Trophoblast cell (in vitro differentiated cells and primary cell): ENCODE results near the gene EFNA5.
A peak's percentile ranks its signal among the peaks of the same experiment; 100 is the strongest.

Experiments used
- DNase-seq, 2 donors: peaks; one replicate each; pipeline ENCODE4 v3.0.0-alpha.2; 2016
- H2AFZ ChIP-seq: 2 replicates; pipeline ENCODE4 v1.6.1; 2013; ENCODE audit warnings: low read length, moderate library complexity, mild to moderate bottlenecking; ENCODE audit not compliant: insufficient read depth, poor library complexity
- H2AK5ac ChIP-seq: 2 replicates; pipeline ENCODE4 v1.6.1; 2013; ENCODE audit warnings: mild to moderate bottlenecking, low read length
- H2BK120ac ChIP-seq: 2 replicates; pipeline ENCODE4 v1.6.1; 2013; ENCODE audit warnings: low read length, mild to moderate bottlenecking, moderate library complexity; ENCODE audit not compliant: insufficient read depth, poor library complexity
- H2BK12ac ChIP-seq: 2 replicates; pipeline ENCODE4 v1.6.1; 2013; ENCODE audit warnings: mild to moderate bottlenecking, low read length, moderate library complexity
- H2BK5ac ChIP-seq: 2 replicates; pipeline ENCODE4 v1.6.1; 2013; ENCODE audit warnings: low read length, low read depth, moderate library complexity, mild to moderate bottlenecking; ENCODE audit not compliant: poor library complexity
- H3K14ac ChIP-seq: 2 replicates; pipeline ENCODE4 v1.6.1; 2013; ENCODE audit warnings: mild to moderate bottlenecking, low read length
- H3K18ac ChIP-seq: 2 replicates; pipeline ENCODE4 v1.6.1; 2013; ENCODE audit warnings: mild to moderate bottlenecking, low read length
- H3K23ac ChIP-seq: 2 replicates; pipeline ENCODE4 v1.6.1; 2013; ENCODE audit warnings: low read length
- H3K27ac ChIP-seq: 2 replicates; pipeline ENCODE4 v1.5.1; 2013; ENCODE audit warnings: low read depth, mild to moderate bottlenecking, inconsistent platforms, low read length, moderate library complexity
- H3K27me3 ChIP-seq: 2 replicates; pipeline ENCODE4 v1.6.1; 2013; ENCODE audit warnings: inconsistent platforms, mild to moderate bottlenecking, low read length, moderate library complexity; ENCODE audit not compliant: insufficient read depth
- H3K36me3 ChIP-seq, 2 experiments: 1 replicate in 1 of 2; 2 replicates in 1 of 2; pipeline ENCODE4 v1.6.1; 2013; ENCODE audit warnings: low read length in 2 of 2, mild to moderate bottlenecking in 2 of 2, moderate library complexity in 1 of 2; ENCODE audit not compliant: insufficient read depth in 2 of 2, control insufficient read depth in 1 of 2
- H3K4ac ChIP-seq: 2 replicates; pipeline ENCODE4 v1.6.1; 2013; ENCODE audit warnings: low read depth, mild to moderate bottlenecking, low read length, moderate library complexity
- H3K4me1 ChIP-seq, 2 experiments: 1 replicate in 1 of 2; 2 replicates in 1 of 2; pipeline ENCODE4 v1.6.1; 2013; ENCODE audit warnings: low read length in 2 of 2, mild to moderate bottlenecking in 2 of 2, moderate library complexity in 1 of 2; ENCODE audit not compliant: insufficient read depth in 2 of 2, control insufficient read depth in 1 of 2
- H3K4me2 ChIP-seq: 2 replicates; pipeline ENCODE4 v1.6.1; 2013; ENCODE audit warnings: inconsistent platforms, mild to moderate bottlenecking, low read length, moderate library complexity
- H3K4me3 ChIP-seq: 2 replicates; pipeline ENCODE4 v1.5.1; 2013; ENCODE audit warnings: mild to moderate bottlenecking, low read depth, low read length, inconsistent platforms
- H3K79me1 ChIP-seq: one replicate; pipeline ENCODE4 v1.6.1; 2013; ENCODE audit warnings: low read length
- H3K79me2 ChIP-seq: 2 replicates; pipeline ENCODE4 v1.6.1; 2013; ENCODE audit warnings: low read length, mild to moderate bottlenecking; ENCODE audit not compliant: control insufficient read depth, insufficient read depth, poor library complexity
- H3K9ac ChIP-seq: 2 replicates; pipeline ENCODE4 v1.6.1; 2013; ENCODE audit warnings: mild to moderate bottlenecking, low read length
- H3K9me3 ChIP-seq: 2 replicates; pipeline ENCODE4 v1.6.1; 2013; ENCODE audit warnings: low read depth, mild to moderate bottlenecking, control low read depth, inconsistent platforms, low read length; ENCODE audit not compliant: insufficient read depth
- H4K12ac ChIP-seq: 2 replicates; pipeline ENCODE4 v1.6.1; 2013; ENCODE audit warnings: low read depth, mild to moderate bottlenecking, low read length, moderate library complexity
- H4K8ac ChIP-seq: 2 replicates; pipeline ENCODE4 v1.6.1; 2013; ENCODE audit warnings: low read depth, mild to moderate bottlenecking, low read length, moderate library complexity
- H4K91ac ChIP-seq: one replicate; pipeline ENCODE4 v1.6.1; 2013; ENCODE audit warnings: low read depth, mild to moderate bottlenecking, low read length, moderate library complexity
- WGBS: extraction: QIAGEN DNeasy Blood & Tissue Kit; methylation state at CpG from one replicate; pipeline ENCODE4 v1.1.7; 2013; ENCODE audit warnings: missing lambda C conversion rate; ENCODE audit not compliant: insufficient read length, insufficient coverage; ENCODE audit errors: extremely low coverage; 5-methylcytosine and 5-hydroxymethylcytosine counted together

The EFNA5 gene

DNA sequence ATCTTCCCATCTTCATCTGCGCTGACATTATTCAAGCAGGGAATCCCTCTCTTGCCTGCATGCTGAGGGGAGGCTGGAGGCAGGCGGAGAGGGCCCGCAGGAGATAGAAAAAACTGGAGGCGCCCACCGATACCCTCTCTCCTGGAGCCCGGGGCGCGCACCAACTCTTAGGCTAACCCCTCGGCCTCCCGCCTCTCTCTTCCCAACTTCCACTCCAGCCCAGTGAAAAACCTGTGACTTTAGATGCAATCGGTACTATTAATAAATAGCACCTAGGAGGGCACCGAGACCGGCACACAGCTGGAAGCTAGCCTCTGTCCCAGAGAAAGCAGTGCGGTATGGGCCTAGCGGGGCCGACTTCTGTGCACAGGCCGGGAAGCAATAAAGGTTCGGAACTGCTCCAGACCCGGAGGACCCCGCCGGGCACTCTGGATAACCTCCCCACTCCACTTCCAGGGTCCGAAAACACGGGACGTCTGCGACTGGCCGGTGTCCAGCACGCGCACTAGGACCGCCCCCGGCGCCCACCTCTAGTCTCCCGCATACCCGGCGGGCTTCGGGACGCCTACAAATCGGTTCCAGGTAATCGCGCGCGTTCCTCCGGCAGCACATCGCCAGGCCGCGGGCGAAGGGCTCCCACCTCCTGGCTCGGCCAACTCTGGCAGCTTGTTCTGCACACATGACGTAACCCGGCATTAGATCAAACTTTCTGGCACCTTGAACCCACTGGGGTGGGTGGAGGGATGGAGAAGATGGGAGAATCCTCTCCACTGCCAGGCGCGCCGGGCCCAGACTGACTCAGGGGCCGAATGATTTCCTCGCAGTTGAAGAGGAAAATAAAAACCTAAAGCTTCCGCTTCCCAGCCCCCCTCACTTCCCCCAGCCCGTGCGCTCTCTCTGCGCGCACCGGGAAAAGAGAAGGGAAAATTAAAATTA lies 1.4 kb downstream of the EFNA5 start:
- H3K14ac ChIP-seq: no peak overlapping the region
- peaks cover 0 to 2% of the 10 kb centered on the region in 2 experiments for H3K4me1 ChIP-seq
- peak overlapping the region; percentile 86 for H3K4me3 ChIP-seq
- no peak overlapping the region for H4K12ac ChIP-seq
- H3K23ac ChIP-seq: no peak overlapping the region
- no peak overlapping the region for H2BK12ac ChIP-seq
- H2BK5ac ChIP-seq: no peak overlapping the region
- peak overlapping the region; percentile 23 for H2AFZ ChIP-seq
- no peak for DNase-seq
- peak overlapping the region; percentile 89 for H3K4me2 ChIP-seq
- H4K8ac ChIP-seq: peak overlapping the region; percentile 5
- peak overlapping the region; percentile 59 for H3K9ac ChIP-seq
- H3K36me3 ChIP-seq: no peaks in the 10 kb centered on the region
- no CpG with 5 or more reads among the region's 60 CpGs for WGBS
- H3K79me2 ChIP-seq: peaks cover 8% of the 10 kb centered on the region
- H3K18ac ChIP-seq: peak overlapping the region; percentile 5
- H3K4ac ChIP-seq: no peak overlapping the region
- H4K91ac ChIP-seq: no peak overlapping the region
- peaks cover 24% of the 10 kb centered on the region for H3K79me1 ChIP-seq
- no peak overlapping the region for H2AK5ac ChIP-seq
- H3K27ac ChIP-seq: no peak overlapping the region
- H3K9me3 ChIP-seq: no peaks in the 10 kb centered on the region
- H2BK120ac ChIP-seq: peak overlapping the region; percentile 2
- no peaks in the 10 kb centered on the region for H3K27me3 ChIP-seq

DNA sequence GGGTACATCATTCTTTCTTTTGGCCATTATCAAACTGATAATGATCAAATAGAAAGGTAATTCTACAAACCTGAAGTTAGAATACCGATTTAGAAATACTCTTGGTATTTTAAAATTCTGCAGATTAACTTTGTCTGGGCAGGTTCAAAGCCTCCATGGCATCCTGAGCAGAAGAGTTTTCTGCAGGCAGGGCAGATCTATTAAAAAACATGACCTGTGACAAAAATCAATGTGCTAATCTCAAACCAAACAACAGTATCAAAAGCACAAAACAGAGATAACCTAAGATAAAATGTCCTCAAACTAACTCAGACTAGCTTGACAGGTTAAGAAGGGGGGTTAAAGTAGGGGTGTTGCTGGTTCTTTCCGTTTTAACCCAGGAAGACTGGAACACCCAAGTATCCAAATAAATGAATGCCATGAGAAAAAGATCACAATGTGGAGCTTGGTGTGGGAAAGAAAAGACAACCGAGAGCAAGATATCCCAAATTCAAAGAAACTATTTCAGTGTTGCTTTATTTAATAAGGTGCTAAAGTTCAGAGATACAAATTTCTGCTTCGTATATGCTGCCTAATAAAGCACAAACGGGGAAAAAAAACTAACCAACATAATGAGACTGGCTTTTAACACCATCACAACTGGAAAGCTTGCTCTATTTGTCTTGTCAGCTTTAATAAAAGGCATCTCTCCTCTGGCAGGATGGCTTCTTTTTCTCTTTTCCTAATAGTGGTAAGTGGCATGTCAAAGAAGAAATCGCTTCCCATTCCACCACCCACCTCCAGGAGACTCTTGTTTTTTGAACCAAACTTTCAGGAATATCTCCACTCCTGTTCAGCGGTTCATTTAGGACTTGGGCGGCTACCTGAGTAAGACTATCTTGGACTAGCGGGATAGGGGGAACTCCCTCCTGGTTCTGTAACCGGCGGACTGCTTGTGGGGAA lies 2.3 kb downstream of the EFNA5 start:
- Histone ChIP-seq H3K79me2 (peaks cover 8% of the 10 kb centered on the region), H3K14ac (no peak overlapping the region), H2AK5ac (no peak overlapping the region), H3K27me3 (no peaks in the 10 kb centered on the region), H2BK12ac (no peak overlapping the region), H4K91ac (no peak overlapping the region), H4K12ac (no peak overlapping the region), H3K18ac (no peak overlapping the region), H3K9ac (peak overlapping the region; percentile 59), H3K9me3 (no peaks in the 10 kb centered on the region), H3K4me2 (peak overlapping the region; percentile 89), H3K79me1 (peaks cover 23% of the 10 kb centered on the region), H3K4ac (no peak overlapping the region), H4K8ac (no peak overlapping the region), H3K36me3 (no peaks in the 10 kb centered on the region), H3K23ac (no peak overlapping the region), H3K27ac (no peak overlapping the region), H2AFZ (peak overlapping the region; percentile 23), H2BK5ac (no peak overlapping the region), H2BK120ac (no peak overlapping the region), H3K4me3 (peak overlapping the region; percentile 86), H3K4me1 (peaks cover 0 to 2% of the 10 kb centered on the region in 2 experiments)
- no CpG with 5 or more reads among the region's 11 CpGs for WGBS
- DNase-seq: peak in 1 of 2 donors; percentile 37

- no peaks in the 10 kb centered on the region for H3K4me1 ChIP-seq
- no peak overlapping the region for H3K23ac ChIP-seq
- H4K91ac ChIP-seq: no peak overlapping the region
- no peak overlapping the region for H4K12ac ChIP-seq
- H3K9ac ChIP-seq: no peak overlapping the region
- H3K36me3 ChIP-seq: no peaks in the 10 kb centered on the region
- H3K79me1 ChIP-seq: peaks cover 6% of the 10 kb centered on the region
- no peak overlapping the region for H2BK120ac ChIP-seq
- no peak overlapping the region for H3K27ac ChIP-seq
- no peak overlapping the region for H3K18ac ChIP-seq
- H3K9me3 ChIP-seq: no peaks in the 10 kb centered on the region
- H3K4ac ChIP-seq: no peak overlapping the region
- H3K14ac ChIP-seq: no peak overlapping the region
- H3K4me3 ChIP-seq: no peak overlapping the region
- DNase-seq: peak; percentile 55 to 71
- no peak overlapping the region for H2BK12ac ChIP-seq
- H3K79me2 ChIP-seq: peaks cover 6% of the 10 kb centered on the region
- H3K4me2 ChIP-seq: no peak overlapping the region
- H4K8ac ChIP-seq: no peak overlapping the region
- H3K27me3 ChIP-seq: no peaks in the 10 kb centered on the region
- no CpG with 5 or more reads among the region's 3 CpGs for WGBS
- H2BK5ac ChIP-seq: no peak overlapping the region
- H2AK5ac ChIP-seq: no peak overlapping the region
- H2AFZ ChIP-seq: no peak overlapping the region
Measured at GRCh38 chr5:107666051-107666655, 4.6 kb downstream of the EFNA5 start.

GRCh38 chr5:107665036-107665570 lies 5.6 kb downstream of the EFNA5 start:
- no peak overlapping the region for H2AK5ac ChIP-seq
- H3K4me3 ChIP-seq: no peak overlapping the region
- no peaks in the 10 kb centered on the region for H3K36me3 ChIP-seq
- DNase-seq: no peak
- H3K27ac ChIP-seq: no peak overlapping the region
- no peak overlapping the region for H3K4ac ChIP-seq
- no peak overlapping the region for H3K9ac ChIP-seq
- H3K79me1 ChIP-seq: no peaks in the 10 kb centered on the region
- no peaks in the 10 kb centered on the region for H3K9me3 ChIP-seq
- no peak overlapping the region for H4K8ac ChIP-seq
- H3K4me2 ChIP-seq: no peak overlapping the region
- H2BK120ac ChIP-seq: no peak overlapping the region
- no peaks in the 10 kb centered on the region for H3K27me3 ChIP-seq
- H3K14ac ChIP-seq: no peak overlapping the region
- H2AFZ ChIP-seq: no peak overlapping the region
- H3K23ac ChIP-seq: no peak overlapping the region
- no peak overlapping the region for H4K12ac ChIP-seq
- no peaks in the 10 kb centered on the region for H3K4me1 ChIP-seq
- H2BK5ac ChIP-seq: no peak overlapping the region
- H2BK12ac ChIP-seq: no peak overlapping the region
- H3K79me2 ChIP-seq: peaks cover 5% of the 10 kb centered on the region
- H4K91ac ChIP-seq: no peak overlapping the region
- H3K18ac ChIP-seq: no peak overlapping the region
- no CpG with 5 or more reads among the region's 2 CpGs for WGBS
